ENCODE measurements around the gene FRMD1. TPM values are rescaled to one million over a fixed set of nuclear protein-coding genes. Genes with fewer than 3 reads are reported as not detected.

Gene FRMD1
- total and polyA plus RNA-seq, 2 donors = 1.3 to 23.1 TPM

GRCh38 chr6:168075216-168075615 is 3.8 kb downstream of the FRMD1 start:
- H3K27ac ChIP-seq (ENCODE audit: low read depth in 1 of 2, low read length in 1 of 2) = no peak overlapping the region
- H3K4me3 ChIP-seq (ENCODE audit: low read length in 2 of 2) = no peak overlapping the region
- DNase-seq (ENCODE audit: low read depth in 6 of 9, low spot score in 9 of 9) = no peak
- H3K36me3 ChIP-seq (ENCODE audit: control insufficient read depth in 2 of 2, insufficient read depth in 2 of 2, low read length in 1 of 2) = no peaks in the 10 kb centered on the region
- no peaks in the 10 kb centered on the region for H3K27me3 ChIP-seq (ENCODE audit: control insufficient read depth in 2 of 2, insufficient read depth in 1 of 2, low read length in 1 of 2)
- 90% methylated on average over 13 of the region's 13 CpGs for WGBS
- H3K9me3 ChIP-seq (ENCODE audit: control insufficient read depth in 2 of 2, insufficient read depth in 1 of 2, low read length in 1 of 2) = peaks cover 0 to 11% of the 10 kb centered on the region in 2 donors
- no peaks in the 10 kb centered on the region for H3K4me1 ChIP-seq (ENCODE audit: control insufficient read depth in 2 of 2, insufficient read depth in 2 of 2, low read length in 2 of 2)

GRCh38 chr6:168073937-168074730 is 4.9 kb downstream of the FRMD1 start:
- WGBS = 85% methylated on average over 13 of the region's 13 CpGs
- no peaks in the 10 kb centered on the region for H3K4me1 ChIP-seq (ENCODE audit: control insufficient read depth in 2 of 2, insufficient read depth in 2 of 2, low read length in 2 of 2)
- DNase-seq (ENCODE audit: low read depth in 6 of 9, low spot score in 9 of 9) = no peak
- no peaks in the 10 kb centered on the region for H3K27me3 ChIP-seq (ENCODE audit: control insufficient read depth in 2 of 2, insufficient read depth in 1 of 2, low read length in 1 of 2)
- no peaks in the 10 kb centered on the region for H3K36me3 ChIP-seq (ENCODE audit: control insufficient read depth in 2 of 2, insufficient read depth in 2 of 2, low read length in 1 of 2)
- no peak overlapping the region for H3K4me3 ChIP-seq (ENCODE audit: low read length in 2 of 2)
- peaks cover 0 to 8% of the 10 kb centered on the region in 2 donors for H3K9me3 ChIP-seq (ENCODE audit: control insufficient read depth in 2 of 2, insufficient read depth in 1 of 2, low read length in 1 of 2)
- H3K27ac ChIP-seq (ENCODE audit: low read depth in 1 of 2, low read length in 1 of 2) = no peak overlapping the region

- Histone ChIP-seq H3K27me3 (ENCODE audit: control insufficient read depth in 2 of 2, insufficient read depth in 1 of 2, low read length in 1 of 2) (no peaks in the 10 kb centered on the region), H3K27ac (ENCODE audit: low read depth in 1 of 2, low read length in 1 of 2) (no peak overlapping the region), H3K4me1 (ENCODE audit: control insufficient read depth in 2 of 2, insufficient read depth in 2 of 2, low read length in 2 of 2) (no peaks in the 10 kb centered on the region), H3K36me3 (ENCODE audit: control insufficient read depth in 2 of 2, insufficient read depth in 2 of 2, low read length in 1 of 2) (no peaks in the 10 kb centered on the region), H3K9me3 (ENCODE audit: control insufficient read depth in 2 of 2, insufficient read depth in 1 of 2, low read length in 1 of 2) (peaks cover 0 to 8% of the 10 kb centered on the region in 2 donors), H3K4me3 (ENCODE audit: low read length in 2 of 2) (no peak overlapping the region)
- 86% methylated on average over 4 of the region's 4 CpGs for WGBS
- DNase-seq (ENCODE audit: low read depth in 6 of 9, low spot score in 9 of 9) = no peak
Measured at GRCh38 chr6:168072730-168073129, 6.3 kb downstream of the FRMD1 start.

GRCh38 chr6:168072261-168072660 is 6.8 kb downstream of the FRMD1 start:
- Histone ChIP-seq H3K4me1 (ENCODE audit: control insufficient read depth in 2 of 2, insufficient read depth in 2 of 2, low read length in 2 of 2) (no peaks in the 10 kb centered on the region), H3K4me3 (ENCODE audit: low read length in 2 of 2) (no peak overlapping the region), H3K27me3 (ENCODE audit: control insufficient read depth in 2 of 2, insufficient read depth in 1 of 2, low read length in 1 of 2) (no peaks in the 10 kb centered on the region), H3K27ac (ENCODE audit: low read depth in 1 of 2, low read length in 1 of 2) (no peak overlapping the region), H3K9me3 (ENCODE audit: control insufficient read depth in 2 of 2, insufficient read depth in 1 of 2, low read length in 1 of 2) (peaks cover 0 to 8% of the 10 kb centered on the region in 2 donors), H3K36me3 (ENCODE audit: control insufficient read depth in 2 of 2, insufficient read depth in 2 of 2, low read length in 1 of 2) (no peaks in the 10 kb centered on the region)
- DNase-seq (ENCODE audit: low read depth in 6 of 9, low spot score in 9 of 9) = no peak
- 89% methylated on average over 24 of the region's 24 CpGs for WGBS

GRCh38 chr6:168071620-168072019 is 7.4 kb downstream of the FRMD1 start:
- Histone ChIP-seq H3K36me3 (ENCODE audit: control insufficient read depth in 2 of 2, insufficient read depth in 2 of 2, low read length in 1 of 2) (no peaks in the 10 kb centered on the region), H3K27me3 (ENCODE audit: control insufficient read depth in 2 of 2, insufficient read depth in 1 of 2, low read length in 1 of 2) (no peaks in the 10 kb centered on the region), H3K27ac (ENCODE audit: low read depth in 1 of 2, low read length in 1 of 2) (no peak overlapping the region), H3K9me3 (ENCODE audit: control insufficient read depth in 2 of 2, insufficient read depth in 1 of 2, low read length in 1 of 2) (peaks cover 0 to 8% of the 10 kb centered on the region in 2 donors), H3K4me3 (ENCODE audit: low read length in 2 of 2) (no peak overlapping the region), H3K4me1 (ENCODE audit: control insufficient read depth in 2 of 2, insufficient read depth in 2 of 2, low read length in 2 of 2) (no peaks in the 10 kb centered on the region)
- DNase-seq (ENCODE audit: low read depth in 6 of 9, low spot score in 9 of 9) = no peak
- WGBS = 82% methylated on average over 9 of the region's 9 CpGs

- no peaks in the 10 kb centered on the region for H3K36me3 ChIP-seq (ENCODE audit: control insufficient read depth in 2 of 2, insufficient read depth in 2 of 2, low read length in 1 of 2)
- no peaks in the 10 kb centered on the region for H3K27me3 ChIP-seq (ENCODE audit: control insufficient read depth in 2 of 2, insufficient read depth in 1 of 2, low read length in 1 of 2)
- peaks cover 0 to 8% of the 10 kb centered on the region in 2 donors for H3K9me3 ChIP-seq (ENCODE audit: control insufficient read depth in 2 of 2, insufficient read depth in 1 of 2, low read length in 1 of 2)
- no peaks in the 10 kb centered on the region for H3K4me1 ChIP-seq (ENCODE audit: control insufficient read depth in 2 of 2, insufficient read depth in 2 of 2, low read length in 2 of 2)
- H3K4me3 ChIP-seq (ENCODE audit: low read length in 2 of 2) = no peak overlapping the region
- H3K27ac ChIP-seq (ENCODE audit: low read depth in 1 of 2, low read length in 1 of 2) = no peak overlapping the region
- WGBS = 92% methylated on average over 7 of the region's 7 CpGs
- no peak for DNase-seq (ENCODE audit: low read depth in 6 of 9, low spot score in 9 of 9)
Measured at GRCh38 chr6:168070804-168071203, 8.2 kb downstream of the FRMD1 start.

GRCh38 chr6:168067081-168067759 is 11.8 kb downstream of the FRMD1 start:
- no peaks in the 10 kb centered on the region for H3K27me3 ChIP-seq (ENCODE audit: control insufficient read depth in 2 of 2, insufficient read depth in 1 of 2, low read length in 1 of 2)
- H3K9me3 ChIP-seq (ENCODE audit: control insufficient read depth in 2 of 2, insufficient read depth in 1 of 2, low read length in 1 of 2) = no peaks in the 10 kb centered on the region
- peak overlapping the region in 1 of 2 donors; percentile 4 for H3K4me3 ChIP-seq (ENCODE audit: low read length in 2 of 2)
- peak in 1 of 9 donors; percentile 31 for DNase-seq (ENCODE audit: low read depth in 6 of 9, low spot score in 9 of 9)
- H3K36me3 ChIP-seq (ENCODE audit: control insufficient read depth in 2 of 2, insufficient read depth in 2 of 2, low read length in 1 of 2) = no peaks in the 10 kb centered on the region
- no peaks in the 10 kb centered on the region for H3K4me1 ChIP-seq (ENCODE audit: control insufficient read depth in 2 of 2, insufficient read depth in 2 of 2, low read length in 2 of 2)
- no peak overlapping the region for H3K27ac ChIP-seq (ENCODE audit: low read depth in 1 of 2, low read length in 1 of 2)
- 93% methylated on average over 24 of the region's 24 CpGs for WGBS

GRCh38 chr6:168064226-168064807 is 14.7 kb downstream of the FRMD1 start:
- Histone ChIP-seq H3K27ac (ENCODE audit: low read depth in 1 of 2, low read length in 1 of 2) (no peak overlapping the region), H3K4me1 (ENCODE audit: control insufficient read depth in 2 of 2, insufficient read depth in 2 of 2, low read length in 2 of 2) (no peaks in the 10 kb centered on the region), H3K36me3 (ENCODE audit: control insufficient read depth in 2 of 2, insufficient read depth in 2 of 2, low read length in 1 of 2) (no peaks in the 10 kb centered on the region), H3K9me3 (ENCODE audit: control insufficient read depth in 2 of 2, insufficient read depth in 1 of 2, low read length in 1 of 2) (no peaks in the 10 kb centered on the region), H3K4me3 (ENCODE audit: low read length in 2 of 2) (no peak overlapping the region), H3K27me3 (ENCODE audit: control insufficient read depth in 2 of 2, insufficient read depth in 1 of 2, low read length in 1 of 2) (no peaks in the 10 kb centered on the region)
- no peak for DNase-seq (ENCODE audit: low read depth in 6 of 9, low spot score in 9 of 9)
- WGBS = 95% methylated on average over 11 of the region's 11 CpGs

- 97% methylated on average over 13 of the region's 13 CpGs for WGBS
Measured at GRCh38 chr6:168063431-168063830, 15.6 kb downstream of the FRMD1 start.

More at GRCh38 chr6:168063431-168063830, 15.6 kb downstream of the FRMD1 start:
- Histone ChIP-seq H3K4me3 (ENCODE audit: low read length in 2 of 2) (no peak overlapping the region), H3K4me1 (ENCODE audit: control insufficient read depth in 2 of 2, insufficient read depth in 2 of 2, low read length in 2 of 2) (no peaks in the 10 kb centered on the region), H3K9me3 (ENCODE audit: control insufficient read depth in 2 of 2, insufficient read depth in 1 of 2, low read length in 1 of 2) (no peaks in the 10 kb centered on the region), H3K27me3 (ENCODE audit: control insufficient read depth in 2 of 2, insufficient read depth in 1 of 2, low read length in 1 of 2) (no peaks in the 10 kb centered on the region), H3K36me3 (ENCODE audit: control insufficient read depth in 2 of 2, insufficient read depth in 2 of 2, low read length in 1 of 2) (no peaks in the 10 kb centered on the region), H3K27ac (ENCODE audit: low read depth in 1 of 2, low read length in 1 of 2) (no peak overlapping the region)
- DNase-seq (ENCODE audit: low read depth in 6 of 9, low spot score in 9 of 9) = no peak
